Choroid plexus epithelial cell (primary cell): ENCODE data around the gene AFG1L.
"Not testable (repeated sequence)": the region's sequence is repeated elsewhere in the genome, so short reads cannot be mapped to it uniquely, and the experiment has no call there.

Source experiments
- DNase-seq: peaks from one replicate; pipeline ENCODE4 v3.0.0-alpha.2; 2010; ENCODE audit warnings: low read depth
- H3K4me3 ChIP-seq: 2 replicates; pipeline ENCODE4 v1.5.1; 2011; ENCODE audit warnings: low read depth, mild to moderate bottlenecking, control low read depth, low read length, moderate library complexity
- TF ChIP-seq, protein P1 (sequence below): conservative IDR thresholded peaks from 2 replicates; pipeline ENCODE4 v1.5.1; 2011; ENCODE audit warnings: low read depth, mild to moderate bottlenecking, control low read depth, inconsistent platforms, low read length, moderate library complexity

The AFG1L gene

GRCh38 chr6:108528878-108529277 is 234.0 kb downstream of the AFG1L start:
- TF ChIP-seq, protein P1, sequence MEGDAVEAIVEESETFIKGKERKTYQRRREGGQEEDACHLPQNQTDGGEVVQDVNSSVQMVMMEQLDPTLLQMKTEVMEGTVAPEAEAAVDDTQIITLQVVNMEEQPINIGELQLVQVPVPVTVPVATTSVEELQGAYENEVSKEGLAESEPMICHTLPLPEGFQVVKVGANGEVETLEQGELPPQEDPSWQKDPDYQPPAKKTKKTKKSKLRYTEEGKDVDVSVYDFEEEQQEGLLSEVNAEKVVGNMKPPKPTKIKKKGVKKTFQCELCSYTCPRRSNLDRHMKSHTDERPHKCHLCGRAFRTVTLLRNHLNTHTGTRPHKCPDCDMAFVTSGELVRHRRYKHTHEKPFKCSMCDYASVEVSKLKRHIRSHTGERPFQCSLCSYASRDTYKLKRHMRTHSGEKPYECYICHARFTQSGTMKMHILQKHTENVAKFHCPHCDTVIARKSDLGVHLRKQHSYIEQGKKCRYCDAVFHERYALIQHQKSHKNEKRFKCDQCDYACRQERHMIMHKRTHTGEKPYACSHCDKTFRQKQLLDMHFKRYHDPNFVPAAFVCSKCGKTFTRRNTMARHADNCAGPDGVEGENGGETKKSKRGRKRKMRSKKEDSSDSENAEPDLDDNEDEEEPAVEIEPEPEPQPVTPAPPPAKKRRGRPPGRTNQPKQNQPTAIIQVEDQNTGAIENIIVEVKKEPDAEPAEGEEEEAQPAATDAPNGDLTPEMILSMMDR = no peak
- no peak overlapping the region for H3K4me3 ChIP-seq
- no peak for DNase-seq

DNA sequence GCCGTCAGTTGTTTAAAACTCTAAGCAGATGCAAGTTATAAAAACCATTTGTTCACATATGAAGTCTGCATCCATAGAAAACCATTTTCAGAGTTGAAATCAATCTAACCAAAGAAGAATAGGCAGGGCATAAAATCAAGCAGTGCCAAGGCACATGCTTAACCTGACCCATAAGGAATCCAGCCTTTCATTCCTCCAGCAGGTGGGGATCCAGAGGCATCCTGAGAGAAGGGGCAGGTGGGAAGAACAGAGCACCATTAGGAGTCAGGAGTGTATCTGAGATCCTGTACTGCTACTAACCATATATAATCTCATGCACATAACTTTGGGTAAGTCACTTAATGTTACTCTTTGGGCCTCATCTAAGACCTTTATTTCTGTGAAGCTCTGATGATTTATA is 236.5 kb downstream of the AFG1L start:
- H3K4me3 ChIP-seq = no peak overlapping the region
- TF ChIP-seq, protein P1 = no peak
- DNase-seq = no peak

- DNase-seq = no peak
- TF ChIP-seq, protein P1 = no peak
- H3K4me3 ChIP-seq = no peak overlapping the region
These were observed 240.4 kb downstream of the AFG1L start for GRCh38 chr6:108535114-108535742.

- H3K4me3 ChIP-seq, DNase-seq: not testable (repeated sequence)
These were observed 241.2 kb downstream of the AFG1L start for GRCh38 chr6:108535920-108536535.

GRCh38 chr6:108541843-108542759 is 247.2 kb downstream of the AFG1L start:
- DNase-seq = peak; percentile 93
- TF ChIP-seq, protein P1 = peak; percentile 91
- no peak overlapping the region for H3K4me3 ChIP-seq

GRCh38 chr6:108543175-108543940 is 248.5 kb downstream of the AFG1L start:
- TF ChIP-seq, protein P1 = no peak
- DNase-seq = no peak
- H3K4me3 ChIP-seq = no peak overlapping the region

- TF ChIP-seq, protein P1 = no peak
- DNase-seq = peak; percentile 38
- H3K4me3 ChIP-seq = no peak overlapping the region
These were observed 249.8 kb downstream of the AFG1L start for GRCh38 chr6:108544606-108545005.
